ENCODE results near the gene PHACTR3.
"Not testable (repeated sequence)": the region's sequence is repeated elsewhere in the genome, so short reads cannot be mapped to it uniquely, and the experiment has no call there.

The PHACTR3 gene

DNA sequence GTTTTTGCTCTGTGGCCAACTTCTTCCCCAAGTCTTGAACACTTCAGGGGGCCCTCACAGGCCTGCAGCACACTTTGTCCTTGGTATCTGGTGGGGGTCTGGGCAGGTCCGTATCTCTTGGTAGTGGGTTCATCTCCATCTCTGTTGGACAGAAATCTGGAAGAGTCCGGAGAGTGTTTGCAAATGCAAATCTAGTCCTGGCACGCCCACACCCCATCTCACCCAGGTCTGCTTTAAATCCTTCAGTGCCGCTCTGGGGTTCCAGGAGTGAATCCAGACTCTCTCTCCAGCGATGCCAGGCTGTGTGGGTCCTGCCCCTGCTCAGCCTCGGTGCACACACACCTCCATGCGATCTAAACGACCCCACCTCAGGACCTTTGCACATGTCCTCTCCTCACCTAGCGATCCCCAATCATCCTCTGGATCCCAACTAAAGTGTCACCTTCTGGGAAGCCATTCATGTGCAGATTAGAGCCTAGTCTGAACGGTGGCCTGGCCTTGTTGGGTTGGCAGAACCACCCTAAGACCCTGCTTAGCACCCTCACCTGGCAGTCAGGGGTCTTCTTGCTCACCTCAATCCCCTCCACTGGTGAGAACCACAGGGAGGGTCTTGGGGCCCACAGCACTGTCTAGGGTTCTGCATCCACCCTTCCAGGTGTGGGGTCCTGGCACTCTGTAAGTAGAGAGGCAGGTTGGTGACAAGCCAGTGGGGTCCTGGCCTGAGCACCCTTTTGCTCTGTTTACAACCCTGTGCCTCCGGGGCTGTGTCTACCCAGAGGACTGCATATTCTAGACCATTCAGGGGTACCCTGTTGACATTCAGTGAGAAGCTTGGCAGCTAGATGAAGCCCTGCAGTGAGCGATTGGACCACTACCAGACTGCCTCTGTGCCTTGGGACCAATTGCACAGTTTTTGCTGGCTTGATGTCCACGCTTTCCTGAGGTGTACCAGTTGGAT is 228.3 kb downstream of the PHACTR3 start:
- DNase-seq = no peak

DNA sequence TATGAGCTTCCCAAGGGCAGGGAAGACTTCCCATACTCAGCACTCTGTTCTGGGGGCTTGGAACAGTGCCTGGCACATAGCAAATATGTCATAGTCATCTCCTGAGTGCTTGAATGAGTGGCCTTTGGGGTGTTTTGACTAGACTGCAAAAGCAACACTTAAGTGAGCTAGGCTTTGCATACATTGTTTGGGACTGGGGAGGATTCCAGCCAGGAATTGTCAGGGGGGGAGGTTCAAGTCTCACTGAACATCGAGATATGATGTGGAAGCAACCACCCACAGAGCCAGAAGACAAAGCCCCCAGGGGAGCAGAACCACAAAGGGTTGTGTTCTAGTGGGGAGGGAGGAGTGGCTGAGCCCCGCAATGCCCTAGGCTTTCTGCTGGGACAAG is 230.7 kb downstream of the PHACTR3 start:
- DNase-seq = peak; percentile 23 to 25

- peak; percentile 86 to 88 for DNase-seq
These were observed 231.4 kb downstream of the PHACTR3 start for GRCh38 chr20:59835448-59836395.

GRCh38 chr20:59836767-59837166 is 232.4 kb downstream of the PHACTR3 start:
- DNase-seq = peak in 1 of 2 experiments; percentile 58

DNA sequence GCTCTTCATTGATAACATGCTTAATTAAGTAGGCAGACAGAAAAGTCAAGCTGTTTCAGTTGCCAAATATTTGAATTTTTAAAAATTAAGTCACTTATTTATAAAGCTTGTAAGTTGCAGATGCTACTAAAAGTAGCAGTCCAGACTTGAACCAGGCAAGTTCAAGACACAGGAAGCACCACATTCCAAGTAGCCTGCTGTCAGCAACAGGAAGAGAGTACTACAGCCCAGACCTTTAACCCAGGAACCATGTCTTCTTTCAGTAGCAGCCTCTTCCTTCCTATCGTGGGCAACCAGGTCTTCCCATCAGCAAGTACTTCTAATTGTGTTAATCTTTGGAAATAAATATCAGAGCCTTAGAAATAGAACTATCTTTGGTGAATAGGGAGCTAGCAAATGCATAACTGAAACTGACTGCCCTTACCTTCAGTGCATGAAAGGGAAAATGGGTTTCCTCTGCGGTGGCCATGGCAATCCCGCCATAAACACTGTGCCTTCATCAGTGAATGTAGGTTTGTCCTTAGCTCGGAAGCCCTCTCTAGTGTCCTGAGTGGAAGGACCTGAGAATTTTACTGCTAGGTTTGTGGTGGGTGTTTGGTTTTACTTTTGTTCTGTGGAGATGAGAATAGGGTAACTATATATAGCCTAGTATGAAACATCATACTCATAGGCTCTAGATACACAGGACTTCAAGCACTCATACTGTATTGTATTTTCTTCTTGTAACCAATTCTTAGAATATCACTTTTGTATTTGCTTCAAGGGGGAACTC is 233.5 kb downstream of the PHACTR3 start:
- no peak for DNase-seq

GRCh38 chr20:59839400-59839799 is 235.1 kb downstream of the PHACTR3 start:
- no peak for DNase-seq

GRCh38 chr20:59845472-59845871 is 241.1 kb downstream of the PHACTR3 start:
- DNase-seq = no peak

DNA sequence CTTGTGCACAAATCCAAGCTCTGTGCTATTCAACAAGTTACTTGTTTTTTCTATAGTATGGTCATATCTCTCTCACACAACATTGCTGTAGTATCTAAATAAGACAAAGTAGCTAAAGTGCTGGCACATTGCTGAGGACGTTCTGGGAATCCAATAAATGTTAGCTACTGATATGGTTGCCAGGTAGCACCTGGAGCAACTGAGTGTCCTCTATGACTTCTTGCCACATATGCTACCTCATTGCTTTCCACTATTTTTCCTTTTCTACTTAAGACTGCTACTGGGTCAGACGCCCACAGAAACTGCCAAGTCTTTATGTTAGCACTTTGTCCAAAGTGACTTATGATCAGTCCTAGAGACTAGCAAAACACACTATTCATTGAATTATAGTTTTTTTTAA is 243.8 kb downstream of the PHACTR3 start:
- no peak for DNase-seq

- DNase-seq = peak; percentile 49 to 61
These were observed 245.8 kb downstream of the PHACTR3 start for GRCh38 chr20:59850018-59850641.

GRCh38 chr20:59856526-59856925 is 252.2 kb downstream of the PHACTR3 start:
- DNase-seq = not testable (repeated sequence)

DNA sequence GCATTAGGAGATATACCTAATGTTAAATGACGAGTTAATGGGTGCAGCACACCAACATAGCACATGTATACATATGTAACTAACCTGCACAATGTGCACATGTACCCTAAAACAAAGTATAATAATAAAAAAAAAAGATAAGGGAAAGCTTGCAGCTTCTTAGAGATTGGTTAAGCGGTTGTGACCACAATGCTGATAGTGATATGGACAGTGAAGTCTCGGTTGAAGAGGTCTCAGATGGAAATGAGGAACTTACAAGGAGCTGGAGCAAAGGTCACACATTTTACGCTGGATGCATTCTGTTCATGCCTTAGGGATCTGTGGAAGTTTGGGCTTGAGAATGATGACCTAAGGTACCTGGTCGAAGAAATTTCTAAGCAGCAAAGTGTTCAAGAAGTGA is 252.6 kb downstream of the PHACTR3 start:
- DNase-seq = not testable (repeated sequence)

- no peak for DNase-seq
These were observed 253.6 kb downstream of the PHACTR3 start for GRCh38 chr20:59857966-59858365.

DNA sequence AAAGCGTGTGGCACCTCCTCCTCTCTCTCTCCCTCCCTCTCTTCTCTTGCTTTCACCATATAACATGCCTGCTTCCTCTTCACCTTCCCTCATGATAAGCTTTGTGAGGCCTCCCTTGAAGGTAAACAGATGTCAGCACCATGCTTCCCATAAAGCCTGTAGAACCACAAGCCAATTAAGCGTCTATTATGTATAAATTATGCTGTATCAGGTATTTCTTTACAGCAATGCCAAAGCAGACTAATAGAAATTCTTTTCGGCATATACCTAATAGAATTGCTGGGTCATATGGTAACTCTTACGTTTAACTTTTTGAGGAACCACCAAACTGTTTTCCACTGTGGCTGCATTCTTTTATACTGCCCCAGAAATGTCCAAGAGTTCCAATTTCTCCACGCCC is 254.1 kb downstream of the PHACTR3 start:
- no peak for DNase-seq

DNA sequence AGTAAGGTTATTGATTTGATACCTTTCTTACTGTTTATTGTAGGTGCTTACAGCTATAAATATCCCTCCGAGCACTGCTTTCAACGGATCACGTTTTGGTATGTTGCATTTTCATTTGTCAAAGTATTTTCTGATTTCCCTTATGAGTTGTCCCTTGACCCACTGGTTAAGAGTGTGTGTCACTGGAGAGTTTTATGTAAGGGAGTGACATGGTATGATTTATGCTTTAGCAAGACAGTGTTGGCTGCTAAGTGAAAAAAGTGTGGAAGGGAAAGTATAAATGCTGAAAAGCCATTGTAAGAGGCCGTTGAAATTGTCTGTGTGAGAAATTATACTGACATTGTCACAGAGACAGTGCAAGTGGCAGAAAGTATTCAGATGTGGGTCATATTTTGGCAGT is 257.1 kb downstream of the PHACTR3 start:
- no peak for DNase-seq

DNA sequence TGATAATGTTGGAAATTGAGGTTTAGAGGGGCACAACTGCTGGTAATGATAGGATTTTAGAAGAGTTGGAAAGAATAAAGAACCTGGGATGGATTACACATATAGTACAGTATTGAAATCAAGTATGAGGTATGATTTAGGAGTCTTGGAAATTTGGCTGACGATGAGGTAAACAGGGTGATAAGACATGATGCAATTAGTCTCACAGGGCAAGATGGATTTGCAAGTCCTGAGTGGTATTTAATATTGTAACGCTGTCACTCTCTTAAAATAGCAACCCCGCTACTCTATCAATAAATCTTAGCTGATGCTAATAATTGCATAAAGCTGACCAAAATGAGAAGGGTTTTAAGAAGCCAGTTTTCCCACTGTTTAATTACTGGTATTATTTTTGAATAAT is 258.7 kb downstream of the PHACTR3 start:
- DNase-seq = no peak

- no peak for DNase-seq
These were observed 260.4 kb downstream of the PHACTR3 start for GRCh38 chr20:59864726-59865125.

DNA sequence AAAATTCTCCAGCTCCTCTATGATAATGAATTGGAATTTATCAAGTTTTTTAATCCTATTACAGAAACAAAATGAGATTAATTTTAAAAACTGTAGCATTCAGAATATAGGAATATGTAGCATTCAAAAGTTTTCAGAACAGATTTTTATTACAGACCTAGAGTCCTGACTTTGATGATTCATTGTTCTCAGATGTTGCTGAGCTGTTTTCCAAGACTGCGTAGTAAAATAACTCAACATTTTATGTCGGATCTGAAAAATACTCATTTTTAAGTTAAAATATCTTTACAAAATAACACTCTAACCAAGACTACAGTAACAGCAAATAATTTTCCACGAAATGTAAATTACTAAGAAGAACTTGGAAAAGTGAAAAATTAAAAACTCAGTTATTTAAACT is 262.0 kb downstream of the PHACTR3 start:
- no peak for DNase-seq

GRCh38 chr20:59871096-59871495 is 266.8 kb downstream of the PHACTR3 start:
- no peak for DNase-seq

DNA sequence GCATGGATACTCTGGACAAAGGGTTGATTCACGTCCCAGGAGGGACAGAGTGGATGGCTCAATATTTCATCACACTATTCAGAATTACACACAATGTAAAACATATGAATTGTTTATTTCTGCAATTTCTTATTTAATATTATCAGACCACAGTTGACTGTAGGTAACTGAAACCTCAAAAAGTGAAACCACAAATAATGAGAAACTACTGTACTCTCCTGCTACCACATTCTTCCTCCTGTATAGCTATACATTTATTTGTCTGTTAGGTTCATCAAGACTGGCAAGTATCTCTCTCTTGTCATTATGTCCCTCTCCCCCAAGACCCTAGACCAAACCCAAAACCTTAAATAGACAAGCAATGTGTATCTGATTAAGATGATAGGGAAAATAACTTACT is 269.1 kb downstream of the PHACTR3 start:
- no peak for DNase-seq

DNA sequence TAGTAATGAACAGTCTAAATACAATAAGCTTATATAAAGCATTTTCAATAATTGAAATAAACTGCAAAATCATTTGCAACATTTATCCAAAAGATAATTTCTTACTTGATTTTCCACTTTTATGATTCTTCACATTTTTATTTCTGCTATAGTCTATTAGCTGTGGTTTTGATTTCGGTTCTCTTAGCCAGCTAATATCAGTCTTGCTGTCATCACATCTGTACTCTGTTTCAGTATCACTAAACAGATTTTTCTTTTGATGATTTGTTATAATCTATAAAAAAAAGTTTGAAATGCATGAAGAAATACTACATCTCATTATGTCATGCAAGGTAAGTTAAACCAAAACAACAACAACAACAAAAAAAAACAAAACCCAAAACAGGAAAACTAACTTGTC is 275.9 kb downstream of the PHACTR3 start:
- no peak for DNase-seq

DNA sequence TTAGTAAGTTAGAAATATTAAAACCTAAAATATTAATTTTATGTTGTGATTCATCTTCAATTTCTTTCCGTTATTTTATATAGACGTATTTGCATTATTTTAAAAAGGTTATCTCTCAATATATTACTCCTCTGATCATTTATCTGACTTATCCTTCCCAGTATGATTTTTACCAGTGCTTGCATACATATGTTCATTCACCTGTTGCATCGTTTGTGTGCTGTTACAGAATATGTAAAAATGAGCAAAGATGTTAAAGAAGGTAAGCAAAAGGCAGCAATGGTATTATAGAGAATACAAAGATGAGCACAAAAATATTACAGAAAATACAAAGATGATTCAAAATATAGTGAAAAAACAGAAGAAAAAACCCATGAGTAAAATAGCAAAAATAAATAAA is 280.2 kb downstream of the PHACTR3 start:
- no peak for DNase-seq

- no peak for DNase-seq
These were observed 283.7 kb downstream of the PHACTR3 start for GRCh38 chr20:59888050-59888449.
